Measurements from ENCODE around the gene SSR3.
A peak's percentile ranks its signal among the peaks of the same experiment; 100 is the strongest.
"Not testable (repeated sequence)": the region's sequence is repeated elsewhere in the genome, so short reads cannot be mapped to it uniquely, and the experiment has no call there.

The SSR3 gene

DNA sequence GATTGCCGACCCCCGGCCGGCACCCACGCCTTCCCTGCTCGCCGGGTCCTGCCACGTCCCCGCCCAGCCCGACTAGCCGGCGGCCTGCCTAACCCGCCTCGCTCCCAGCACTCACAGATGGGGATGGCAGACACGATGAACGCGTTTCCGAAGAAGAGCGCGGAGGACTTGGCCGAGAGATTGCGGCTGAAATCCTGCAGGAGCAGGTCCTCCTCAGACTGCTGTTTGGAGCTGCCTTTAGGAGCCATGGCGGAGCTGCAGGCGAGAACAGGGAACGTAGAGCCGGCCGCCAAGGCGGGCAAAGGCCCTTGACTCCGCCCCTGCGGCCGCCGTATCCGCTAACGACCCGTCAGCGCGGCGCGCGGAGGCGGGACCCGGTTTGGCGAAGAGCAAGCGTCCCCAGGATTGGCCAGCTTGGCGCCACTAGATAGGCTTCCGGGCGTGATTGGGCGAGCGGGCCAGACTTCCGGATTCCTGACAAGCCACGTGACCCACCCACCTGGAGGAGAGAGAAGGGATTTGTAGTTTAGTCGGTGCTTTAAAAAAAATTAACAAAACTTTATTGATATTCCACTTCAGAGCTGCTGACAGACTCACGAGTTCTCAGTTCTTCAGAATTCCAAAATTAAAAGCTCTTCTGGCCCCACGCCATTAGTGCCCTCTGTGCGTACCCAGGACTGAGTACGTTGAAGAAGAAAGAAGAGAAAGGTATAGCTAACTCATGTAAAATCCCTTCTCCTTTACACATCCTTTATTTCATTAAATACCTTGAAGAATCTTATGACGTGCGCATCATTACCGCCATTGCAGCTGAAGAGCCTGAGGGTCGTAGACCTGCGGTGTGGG, at the start of gene SSR3:
Gene SSR3, minus strand, starts transcription at position 276 of the 846 bp plus-strand sequence. Its CDS starts 28 bp downstream, at position 248.
- DNase-seq: peak; percentile 83 to 100 (median 98)

DNA sequence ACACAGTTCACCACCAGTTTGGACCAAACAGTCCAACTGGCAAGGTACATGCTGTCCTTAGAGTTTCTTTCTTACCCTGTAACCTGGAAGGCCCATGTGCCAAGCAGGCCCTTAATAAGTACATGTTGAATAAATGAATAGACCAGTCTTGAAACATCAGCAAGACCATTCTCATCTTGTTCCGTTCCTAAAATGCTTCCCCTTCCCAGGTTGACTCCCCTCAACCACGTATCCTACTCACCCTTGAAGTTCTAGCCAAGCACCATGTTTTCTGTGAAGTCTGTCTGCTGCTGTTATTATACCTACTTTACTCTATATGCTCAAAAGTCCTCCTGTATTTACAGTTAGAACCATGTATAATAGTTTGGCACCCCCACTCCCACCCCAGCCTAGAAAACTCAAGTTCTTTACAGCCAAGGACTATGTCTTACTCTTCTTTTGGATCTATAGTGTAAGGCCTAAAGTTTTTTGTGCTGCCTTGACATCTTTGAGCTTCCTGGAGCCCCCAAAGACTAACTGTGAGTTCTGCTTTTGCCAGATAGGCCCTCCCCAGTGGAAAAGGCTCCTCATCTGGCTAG, 49.2 kb upstream of the SSR3 start:
- no peak for DNase-seq

DNA sequence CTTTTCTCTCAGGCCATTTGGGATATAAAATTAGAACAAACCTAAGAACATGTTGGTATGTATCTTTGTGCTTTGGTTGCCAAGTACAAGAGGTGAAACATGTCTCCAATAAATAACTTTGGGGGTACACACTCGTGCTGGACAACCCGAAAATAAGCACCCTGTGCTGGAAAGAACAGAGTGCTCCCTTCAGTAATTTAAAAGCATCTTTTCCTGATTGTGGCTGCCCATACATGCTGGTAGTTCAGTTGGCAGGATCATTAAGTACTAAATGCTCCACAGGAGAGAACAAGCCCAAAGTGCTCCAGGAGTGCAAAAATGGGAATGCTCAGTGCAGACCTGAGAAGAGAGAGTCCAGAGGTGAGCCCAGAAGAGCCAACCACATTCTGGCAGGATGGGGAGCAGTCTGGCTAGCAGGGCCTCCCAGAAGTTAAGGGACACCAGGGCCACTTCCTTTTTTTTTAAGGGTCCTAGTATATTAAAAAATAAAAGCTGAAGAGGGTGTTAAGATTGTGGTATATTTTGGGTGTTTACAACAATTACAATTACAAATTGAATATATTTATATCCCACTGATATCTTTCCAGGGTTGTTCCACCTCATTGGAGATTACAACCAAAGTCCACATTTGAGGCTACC, 48.6 kb upstream of the SSR3 start:
- DNase-seq: no peak

- no peak for DNase-seq
Measured at GRCh38 chr3:156602424-156602823, 47.5 kb upstream of the SSR3 start.

- no peak for DNase-seq
Measured at GRCh38 chr3:156601497-156601896, 46.6 kb upstream of the SSR3 start.

DNA sequence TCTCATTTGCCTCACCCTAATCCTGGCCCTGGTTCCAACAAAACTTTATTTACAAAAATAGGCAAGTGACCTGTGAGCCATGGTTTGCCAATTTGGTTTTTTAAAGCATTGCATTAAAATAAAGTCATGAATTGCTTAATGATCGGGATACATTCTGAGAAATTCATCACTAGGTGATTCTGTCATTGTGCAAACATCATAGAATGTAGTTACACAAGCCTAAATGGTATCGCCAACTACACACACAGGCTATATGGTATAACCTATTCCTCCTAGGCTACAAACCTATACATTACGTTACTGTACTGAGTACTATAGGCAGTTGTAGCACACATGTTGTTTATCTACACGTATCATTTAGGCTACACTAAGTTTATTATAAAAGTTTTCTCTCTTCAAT, 45.9 kb upstream of the SSR3 start:
- no peak for DNase-seq

- DNase-seq: no peak
Measured at GRCh38 chr3:156599089-156599874, 44.4 kb upstream of the SSR3 start.

GRCh38 chr3:156598413-156598812, 43.5 kb upstream of the SSR3 start:
- no peak for DNase-seq

DNA sequence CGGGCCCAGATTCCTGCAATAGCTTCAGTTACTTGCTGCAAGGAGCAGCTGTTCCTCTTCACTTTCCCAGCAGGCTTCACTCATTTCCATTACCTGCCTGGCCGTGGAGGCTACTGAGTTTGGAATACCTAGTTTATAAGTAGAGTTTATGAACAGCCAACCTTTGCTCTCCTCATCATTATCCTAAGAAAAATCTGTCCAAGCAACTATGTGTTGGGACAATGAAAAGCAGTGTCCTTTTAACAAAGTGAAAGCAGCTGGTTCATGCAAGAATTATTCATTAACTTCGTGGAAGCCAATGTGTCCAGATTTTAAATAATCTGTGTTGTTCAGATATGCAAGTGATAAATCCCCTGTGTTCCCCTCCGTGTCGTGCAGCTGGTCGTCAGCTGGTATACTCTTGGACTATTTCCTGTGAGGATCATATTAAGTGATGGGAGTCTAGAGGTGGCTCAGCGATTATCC, 39.3 kb upstream of the SSR3 start:
- DNase-seq: no peak

- DNase-seq: no peak
Measured at GRCh38 chr3:156593814-156594213, 38.9 kb upstream of the SSR3 start.

DNA sequence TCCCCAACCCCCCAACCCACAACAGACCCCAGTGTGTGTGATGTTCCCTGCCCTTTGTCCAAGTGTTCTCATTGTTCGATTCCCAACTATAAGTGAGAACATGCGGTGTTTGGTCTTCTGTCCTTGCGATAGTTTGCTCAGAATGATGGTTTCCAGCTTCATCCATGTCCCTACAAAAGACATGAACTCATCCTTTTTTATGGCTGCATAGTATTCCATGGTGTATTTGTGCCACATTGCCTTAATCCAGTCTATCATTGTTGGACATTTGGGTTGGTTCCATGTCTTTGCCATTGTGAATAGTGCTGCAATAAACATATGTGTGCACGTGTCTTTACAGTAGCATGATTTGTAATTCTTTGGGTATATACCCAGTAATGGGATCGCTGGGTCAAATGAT, 34.9 kb upstream of the SSR3 start:
- not testable (repeated sequence) for DNase-seq

DNA sequence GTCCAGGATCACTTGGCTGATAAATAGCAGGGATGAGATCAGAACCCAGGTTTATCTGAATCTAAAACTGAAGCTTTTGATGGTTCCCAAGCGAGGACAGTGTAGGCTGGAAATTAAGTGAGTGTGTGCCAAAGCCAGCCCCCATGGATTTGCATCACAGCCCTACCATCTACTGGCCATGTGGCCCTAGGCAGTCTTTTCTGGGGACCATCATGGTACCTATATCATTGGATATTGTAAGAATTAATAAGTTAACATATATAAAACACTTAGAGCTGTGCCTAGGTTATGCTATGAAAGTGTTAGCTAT, 32.8 kb upstream of the SSR3 start:
- DNase-seq: no peak

DNA sequence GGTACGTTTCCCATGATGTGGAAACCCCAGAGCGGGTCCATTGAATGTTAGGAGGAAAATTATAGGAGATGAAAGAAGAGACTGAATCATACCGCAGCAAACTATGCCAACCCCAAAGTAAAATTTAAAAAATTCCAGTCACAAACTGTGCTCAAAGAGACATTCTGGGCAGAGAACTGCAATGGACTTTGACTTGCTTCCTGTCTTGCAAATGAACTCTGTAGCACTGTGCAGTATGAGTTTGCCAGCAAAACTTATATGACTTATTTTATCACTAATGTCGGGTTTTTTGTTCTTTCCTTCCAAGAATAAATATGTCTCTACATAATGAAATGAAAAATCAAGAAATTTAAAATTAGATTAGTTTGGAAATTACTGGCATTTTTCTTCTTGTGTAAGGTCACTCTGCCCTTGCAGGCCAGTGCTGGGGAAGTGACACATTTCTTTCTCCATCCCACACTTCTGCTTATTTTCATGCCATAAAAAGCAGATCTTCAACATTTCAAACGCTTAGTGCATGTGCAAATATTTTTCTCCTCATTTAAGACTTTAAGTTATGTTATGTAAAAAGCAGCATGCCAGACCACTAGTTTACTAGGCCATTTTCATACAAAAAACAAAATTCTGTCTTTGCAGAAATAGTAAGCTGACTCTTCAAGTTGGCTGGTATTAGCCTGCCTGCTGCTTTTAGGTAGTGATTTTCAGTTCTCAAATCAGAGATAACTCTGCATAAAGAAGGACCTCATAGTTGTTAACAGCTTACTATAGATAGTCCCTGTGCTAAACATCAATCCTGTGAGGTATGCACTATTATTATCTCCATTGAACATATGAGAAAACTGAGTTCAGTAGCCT, 32.2 kb upstream of the SSR3 start:
- DNase-seq: no peak

DNA sequence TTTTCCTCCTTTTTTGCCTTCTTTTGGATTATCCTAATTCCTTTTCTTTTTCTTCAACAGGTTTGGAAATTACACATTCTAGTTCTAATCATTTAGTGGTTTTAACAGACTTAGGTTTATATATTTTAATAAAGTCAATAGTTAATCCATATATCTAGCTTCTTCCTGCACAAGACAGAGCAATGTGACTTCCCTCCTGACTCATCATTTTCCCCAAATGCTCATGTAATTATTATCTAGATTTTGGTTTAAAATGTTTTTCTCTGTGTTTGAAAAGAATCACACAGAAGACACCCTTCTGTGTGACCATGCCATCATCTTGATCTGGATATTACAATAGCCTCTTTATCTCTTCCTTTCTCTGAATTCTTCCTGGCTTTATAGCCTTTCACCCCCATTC, 28.6 kb upstream of the SSR3 start:
- no peak for DNase-seq

DNA sequence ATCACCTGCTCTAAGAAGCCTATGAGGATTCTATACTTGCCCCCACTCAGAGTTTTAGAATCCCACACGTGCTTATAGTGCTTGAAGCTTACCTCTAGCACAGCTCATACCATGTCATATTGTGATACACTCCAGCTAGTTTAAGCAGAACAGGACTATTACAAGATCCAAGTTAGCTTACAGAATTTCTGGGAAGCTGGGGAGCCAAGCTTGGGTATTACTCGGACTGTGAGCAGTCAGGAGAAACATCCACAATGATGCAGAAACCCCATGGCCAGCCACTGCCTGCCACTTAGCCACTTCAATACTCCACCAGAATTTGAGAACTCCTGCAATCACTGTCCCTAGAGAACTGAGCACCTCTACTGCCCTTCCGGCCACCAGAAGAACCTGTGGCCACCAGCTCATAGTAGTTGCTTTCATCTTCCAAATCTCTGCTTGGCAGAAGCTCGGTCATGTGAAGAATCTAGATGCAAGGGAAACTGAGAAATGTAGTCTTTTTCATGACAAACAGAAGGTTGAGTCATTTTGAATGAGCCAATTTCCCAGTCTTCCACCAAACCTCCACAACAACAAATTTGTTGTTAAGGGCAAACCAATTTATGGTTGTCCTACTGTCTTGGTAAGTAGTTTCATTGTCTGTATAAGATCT, 27.7 kb upstream of the SSR3 start:
- no peak for DNase-seq

GRCh38 chr3:156581954-156582353, 27.0 kb upstream of the SSR3 start:
- no peak for DNase-seq

DNA sequence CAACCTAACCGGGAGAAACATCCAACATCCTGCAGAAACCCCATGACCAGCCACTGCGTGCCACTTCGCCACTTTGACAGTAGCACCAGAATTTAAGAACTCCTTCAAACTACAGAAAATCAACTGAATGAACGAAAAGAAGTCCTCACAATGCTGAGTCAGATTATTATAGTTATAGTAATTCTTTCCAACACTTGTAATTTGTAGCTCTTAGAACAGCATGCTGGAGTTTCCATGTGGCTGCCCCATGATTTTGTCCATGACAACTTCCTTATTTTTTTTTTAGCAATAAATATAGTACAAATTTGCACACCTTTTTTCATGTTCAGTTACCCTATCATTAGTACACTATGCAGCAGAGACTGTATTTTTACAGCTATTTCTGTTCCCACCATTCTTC, 26.1 kb upstream of the SSR3 start:
- no peak for DNase-seq

GRCh38 chr3:156579427-156579851, 24.5 kb upstream of the SSR3 start:
- no peak for DNase-seq

DNA sequence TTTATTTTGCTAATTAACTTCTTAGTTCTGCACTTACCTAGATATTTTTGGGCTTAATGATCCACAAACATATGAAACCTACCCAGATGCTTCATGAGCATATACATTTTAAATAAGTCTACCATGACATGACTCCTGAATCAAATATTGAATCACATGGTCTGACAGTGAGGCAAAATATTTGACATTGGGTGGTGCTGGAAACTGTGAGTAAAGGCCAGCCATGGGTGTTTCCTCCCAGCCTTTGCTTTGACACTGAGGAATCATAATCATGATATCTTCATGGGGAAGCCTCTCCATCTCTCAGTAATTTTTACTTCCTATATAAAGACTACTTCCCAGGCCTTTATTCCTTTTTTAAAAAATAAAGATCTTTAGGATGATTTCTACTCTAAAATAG, 22.8 kb upstream of the SSR3 start:
- no peak for DNase-seq

GRCh38 chr3:156576651-156577348, 21.9 kb upstream of the SSR3 start:
- no peak for DNase-seq
